H1 (cell line): ENCODE data around the gene PCDH9.

Experiments
- BRCA1 ChIP-seq: IDR thresholded peaks from 2 replicates; pipeline ENCODE4 v1.6.1; 2012; ENCODE audit warnings: low read depth, low read length, improper control_type of control experiment
- CEBPB ChIP-seq: IDR thresholded peaks from 2 replicates; pipeline ENCODE4 v1.6.1; 2012; ENCODE audit warnings: low read depth, low read length
- CHD2 ChIP-seq: IDR thresholded peaks from 2 replicates; pipeline ENCODE4 v1.6.1; 2012; ENCODE audit warnings: low read length, improper control_type of control experiment
- EGR1 ChIP-seq: IDR thresholded peaks from 2 replicates; pipeline ENCODE4 v1.6.1; 2011; ENCODE audit warnings: low read depth, low read length, borderline replicate concordance
- EP300 ChIP-seq, 2 experiments: IDR thresholded peaks; 1 replicate in 1 of 2; 2 replicates in 1 of 2; pipeline ENCODE4 v1.6.1; 2011 to 2012; ENCODE audit warnings: low read depth in 2 of 2, low read length in 2 of 2, mild to moderate bottlenecking in 2 of 2, borderline replicate concordance in 1 of 2, inconsistent platforms in 1 of 2, moderate library complexity in 1 of 2
- POLR2A ChIP-seq, 2 experiments: IDR thresholded peaks; 1 replicate in 1 of 2; 2 replicates in 1 of 2; pipeline ENCODE4 v1.6.1; 2011; ENCODE audit warnings: low read depth in 2 of 2, low read length in 2 of 2, mild to moderate bottlenecking in 2 of 2; ENCODE audit errors: control extremely low read depth in 1 of 2
- SIN3A ChIP-seq, 2 experiments: IDR thresholded peaks in 1 of 2; conservative IDR thresholded peaks in 1 of 2; 2 replicates each; pipeline ENCODE4 v1.6.1; 2011 to 2012; ENCODE audit warnings: low read length in 2 of 2, improper control_type of control experiment in 1 of 2, low read depth in 1 of 2, mild to moderate bottlenecking in 1 of 2
- TF ChIP-seq, protein P1 (sequence below), 3 experiments: IDR thresholded peaks; 1 replicate in 2 of 3; 2 replicates in 1 of 3; pipeline versions ENCODE4 v1.5.1 to v1.6.1; 2011; ENCODE audit warnings: low read length in 3 of 3, mild to moderate bottlenecking in 3 of 3, inconsistent platforms in 2 of 3, low read depth in 1 of 3, moderate library complexity in 1 of 3; ENCODE audit not compliant: insufficient read depth in 1 of 3; ENCODE audit errors: control extremely low read depth in 1 of 3

GRCh38 chr13:66693656-66694055, 536.5 kb downstream of the PCDH9 start:
- no peak for TF ChIP-seq CEBPB
- no peak for TF ChIP-seq EP300 (IDR thresholded peaks at IDR 0.05; ENCODE audit: borderline replicate concordance in 1 of 2, low read depth in 2 of 2, low read length in 2 of 2)
- TF ChIP-seq, protein P1, sequence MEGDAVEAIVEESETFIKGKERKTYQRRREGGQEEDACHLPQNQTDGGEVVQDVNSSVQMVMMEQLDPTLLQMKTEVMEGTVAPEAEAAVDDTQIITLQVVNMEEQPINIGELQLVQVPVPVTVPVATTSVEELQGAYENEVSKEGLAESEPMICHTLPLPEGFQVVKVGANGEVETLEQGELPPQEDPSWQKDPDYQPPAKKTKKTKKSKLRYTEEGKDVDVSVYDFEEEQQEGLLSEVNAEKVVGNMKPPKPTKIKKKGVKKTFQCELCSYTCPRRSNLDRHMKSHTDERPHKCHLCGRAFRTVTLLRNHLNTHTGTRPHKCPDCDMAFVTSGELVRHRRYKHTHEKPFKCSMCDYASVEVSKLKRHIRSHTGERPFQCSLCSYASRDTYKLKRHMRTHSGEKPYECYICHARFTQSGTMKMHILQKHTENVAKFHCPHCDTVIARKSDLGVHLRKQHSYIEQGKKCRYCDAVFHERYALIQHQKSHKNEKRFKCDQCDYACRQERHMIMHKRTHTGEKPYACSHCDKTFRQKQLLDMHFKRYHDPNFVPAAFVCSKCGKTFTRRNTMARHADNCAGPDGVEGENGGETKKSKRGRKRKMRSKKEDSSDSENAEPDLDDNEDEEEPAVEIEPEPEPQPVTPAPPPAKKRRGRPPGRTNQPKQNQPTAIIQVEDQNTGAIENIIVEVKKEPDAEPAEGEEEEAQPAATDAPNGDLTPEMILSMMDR (IDR thresholded peaks at IDR 0.05; ENCODE audit: control extremely low read depth in 1 of 3, insufficient read depth in 1 of 3, low read depth in 1 of 3, low read length in 3 of 3) = no peak
- no peak for TF ChIP-seq BRCA1
- TF ChIP-seq EGR1 = no peak
- no peak for TF ChIP-seq SIN3A (conservative IDR thresholded peaks at IDR 0.05 in 1 of 2, IDR thresholded peaks at IDR 0.05 in 1 of 2; ENCODE audit: low read depth in 1 of 2, low read length in 2 of 2)
- no peak for TF ChIP-seq POLR2A (IDR thresholded peaks at IDR 0.05; ENCODE audit: control extremely low read depth in 1 of 2, low read depth in 2 of 2, low read length in 2 of 2)
- TF ChIP-seq CHD2 = no peak
